H1 (cell line): ENCODE results near the gene KRR1. TPM values are rescaled to one million over a fixed set of nuclear protein-coding genes. Genes with fewer than 3 reads are reported as not detected.

Experiments used
- CTCF ChIA-PET: fragments of 300-600 bp; sonication (Branson Sonifier 250); formaldehyde crosslinking; loops from one replicate; lab custom pipeline; 2021; ENCODE audit not compliant: partially characterized antibody; lab: Charles Lee
- POLR2A ChIA-PET: fragments of 300-600 bp; sonication (Branson Sonifier 250); formaldehyde crosslinking; loops from one replicate; lab custom pipeline; 2021; ENCODE audit warnings: inconsistent platforms; ENCODE audit not compliant: partially characterized antibody; lab: Charles Lee
- DNase-seq, 2 experiments: peaks; one replicate each; pipeline versions ENCODE4 v3.0.0 to v3.0.0-alpha.2; 2010 to 2022; ENCODE audit warnings: low spot score in 2 of 2, low read depth in 1 of 2, mixed read lengths in 1 of 2
- FAIRE-seq: peaks from 2 replicates; lab custom pipeline; 2011; peaks lifted over from hg19 to GRCh38; lab: Jason Lieb, UNC
- H2AFZ ChIP-seq: 2 replicates; pipeline ENCODE4 v1.8.1; 2012; ENCODE audit warnings: low read length, inconsistent platforms
- H2AK5ac ChIP-seq: 2 replicates; pipeline ENCODE4 v1.6.1; 2013; ENCODE audit warnings: low read depth, low read length
- H2BK120ac ChIP-seq: replicated peaks from 2 replicates; pipeline ENCODE3; 2013; ENCODE audit warnings: low read depth, low read length, inconsistent platforms
- H2BK12ac ChIP-seq: 2 replicates; pipeline ENCODE4 v1.6.1; 2013; ENCODE audit warnings: low read depth, low read length
- H2BK15ac ChIP-seq: 2 replicates; pipeline ENCODE4 v1.6.1; 2013; ENCODE audit warnings: low read length
- H2BK20ac ChIP-seq: 2 replicates; pipeline ENCODE4 v1.6.1; 2013; ENCODE audit warnings: low read length
- H2BK5ac ChIP-seq: 2 replicates; pipeline ENCODE4 v1.6.1; 2013; ENCODE audit warnings: low read depth, low read length
- H3K14ac ChIP-seq: 2 replicates; pipeline ENCODE4 v1.6.1; 2013; ENCODE audit warnings: inconsistent platforms; ENCODE audit not compliant: insufficient read length
- H3K18ac ChIP-seq: 2 replicates; pipeline ENCODE4 v1.6.1; 2013; ENCODE audit warnings: low read length; ENCODE audit errors: extremely low read depth
- H3K23ac ChIP-seq: 2 replicates; pipeline ENCODE4 v1.6.1; 2013; ENCODE audit warnings: inconsistent platforms; ENCODE audit not compliant: insufficient read length
- H3K23me2 ChIP-seq: 2 replicates; pipeline ENCODE4 v1.6.1; 2013; ENCODE audit warnings: low read depth, low read length
- H3K27ac ChIP-seq: 2 replicates; pipeline ENCODE4 v1.6.1; 2011; ENCODE audit warnings: low read depth, low read length, inconsistent platforms
- H3K27me3 ChIP-seq, 4 experiments: replicated peaks in 1 of 4; 1 replicate in 1 of 4; 2 replicates in 3 of 4; pipeline versions ENCODE4 v1.6.1 to v1.8.1; 2011 to 2013; ENCODE audit warnings: low read length in 3 of 4, mild to moderate bottlenecking in 3 of 4, inconsistent platforms in 2 of 4, mixed read lengths in 2 of 4, moderate library complexity in 1 of 4; ENCODE audit not compliant: control insufficient read depth in 3 of 4, insufficient read depth in 3 of 4; ENCODE audit errors: extremely low read depth in 1 of 4
- H3K36me3 ChIP-seq, 4 experiments: 2 replicates each; pipeline versions ENCODE4 v1.6.1 to v1.8.1; 2011 to 2013; ENCODE audit warnings: mild to moderate bottlenecking in 4 of 4, low read length in 3 of 4, moderate library complexity in 2 of 4, control low read depth in 1 of 4, inconsistent platforms in 1 of 4; ENCODE audit not compliant: insufficient read depth in 4 of 4, control insufficient read depth in 2 of 4
- H3K4ac ChIP-seq: replicated peaks from 2 replicates; pipeline ENCODE3; 2013; ENCODE audit warnings: low read length, low read depth, mixed read lengths, inconsistent platforms; ENCODE audit not compliant: insufficient read length
- H3K4me1 ChIP-seq, 4 experiments: replicated peaks in 1 of 4; 1 replicate in 1 of 4; 2 replicates in 3 of 4; pipeline versions ENCODE4 v1.6.1 to v1.8.1; 2011 to 2013; ENCODE audit warnings: low read length in 3 of 4, inconsistent platforms in 2 of 4, mixed read lengths in 1 of 4; ENCODE audit not compliant: insufficient read depth in 4 of 4, control insufficient read depth in 3 of 4
- H3K4me2 ChIP-seq, 2 experiments: 2 replicates each; pipeline versions ENCODE4 v1.6.1 to v1.8.1; 2011 to 2013; ENCODE audit warnings: low read depth in 2 of 2, low read length in 2 of 2, control low read depth in 1 of 2, inconsistent platforms in 1 of 2, mild to moderate bottlenecking in 1 of 2; ENCODE audit not compliant: insufficient read depth in 1 of 2
- H3K4me3 ChIP-seq, 4 experiments: fragments of 200-600, 300-600 bp in 1 of 4; sonication (generic), shearing (Covaris generic), sonication (Bioruptor Twin) in 1 of 4; 2 replicates each; pipeline versions ENCODE4 v1.5.1 to v1.8.1; 2011 to 2016; ENCODE audit warnings: low read length in 4 of 4, low read depth in 3 of 4, control low read depth in 2 of 4, inconsistent platforms in 2 of 4, mild to moderate bottlenecking in 2 of 4, mixed read lengths in 1 of 4, moderate library complexity in 1 of 4; ENCODE audit not compliant: insufficient read depth in 2 of 4; ENCODE audit errors: extremely low read depth in 1 of 4
- H3K56ac ChIP-seq: replicated peaks from 2 replicates; pipeline ENCODE3; 2013; ENCODE audit warnings: low read depth, mild to moderate bottlenecking, mixed read lengths, low read length, inconsistent platforms; ENCODE audit not compliant: insufficient read length
- H3K79me1 ChIP-seq: 2 replicates; pipeline ENCODE4 v1.6.1; 2013; ENCODE audit warnings: low read depth, low read length, control low read depth
- H3K79me2 ChIP-seq, 2 experiments: 2 replicates each; pipeline versions ENCODE4 v1.6.1 to v1.8.1; 2012 to 2013; ENCODE audit warnings: low read length in 2 of 2, mild to moderate bottlenecking in 2 of 2, inconsistent platforms in 1 of 2; ENCODE audit not compliant: insufficient read depth in 2 of 2, control insufficient read depth in 1 of 2
- H3K9ac ChIP-seq, 4 experiments: replicated peaks in 1 of 4; 1 replicate in 1 of 4; 2 replicates in 3 of 4; pipeline versions ENCODE4 v1.6.1 to v1.8.1; 2011 to 2013; ENCODE audit warnings: low read depth in 3 of 4, low read length in 3 of 4, control low read depth in 2 of 4, mild to moderate bottlenecking in 2 of 4, moderate library complexity in 2 of 4, inconsistent platforms in 1 of 4; ENCODE audit errors: extremely low read depth in 1 of 4
- H3K9me3 ChIP-seq, 2 experiments: 2 replicates each; pipeline versions ENCODE4 v1.6.1 to v1.8.1; 2012 to 2013; ENCODE audit warnings: mild to moderate bottlenecking in 2 of 2, moderate library complexity in 2 of 2, control low read depth in 1 of 2, inconsistent platforms in 1 of 2, low read depth in 1 of 2, low read length in 1 of 2, mixed read lengths in 1 of 2; ENCODE audit not compliant: insufficient read depth in 2 of 2
- H4K20me1 ChIP-seq, 2 experiments: replicated peaks in 1 of 2; 2 replicates each; pipeline versions ENCODE3 to v1.8.1; 2011 to 2013; ENCODE audit warnings: inconsistent platforms in 2 of 2, low read length in 2 of 2, mild to moderate bottlenecking in 1 of 2; ENCODE audit not compliant: insufficient read depth in 2 of 2, control insufficient read depth in 1 of 2
- H4K5ac ChIP-seq: 2 replicates; pipeline ENCODE4 v1.6.1; 2013; ENCODE audit warnings: low read length, low read depth, mixed read lengths, inconsistent platforms; ENCODE audit not compliant: insufficient read length
- H4K8ac ChIP-seq: 2 replicates; pipeline ENCODE4 v1.8.0; 2013; ENCODE audit warnings: mild to moderate bottlenecking, moderate library complexity, low read length, inconsistent platforms; ENCODE audit not compliant: insufficient read depth; ENCODE audit errors: extremely low read depth
- H4K91ac ChIP-seq: replicated peaks from 2 replicates; pipeline ENCODE3; 2013; ENCODE audit warnings: low read length, mixed read lengths, inconsistent platforms; ENCODE audit not compliant: insufficient read length
- CTCF ChIP-seq, 3 experiments: IDR thresholded peaks; 1 replicate in 2 of 3; 2 replicates in 1 of 3; pipeline versions ENCODE4 v1.5.1 to v1.6.1; 2011; ENCODE audit warnings: low read length in 3 of 3, mild to moderate bottlenecking in 3 of 3, inconsistent platforms in 2 of 3, low read depth in 1 of 3, moderate library complexity in 1 of 3; ENCODE audit not compliant: insufficient read depth in 1 of 3; ENCODE audit errors: control extremely low read depth in 1 of 3
- RAD21 ChIP-seq, 2 experiments: IDR thresholded peaks in 1 of 2; conservative IDR thresholded peaks in 1 of 2; 2 replicates each; pipeline ENCODE4 v1.6.1; 2011; ENCODE audit warnings: low read depth in 2 of 2, low read length in 2 of 2, improper control_type of control experiment in 1 of 2, inconsistent platforms in 1 of 2, mild to moderate bottlenecking in 1 of 2, moderate library complexity in 1 of 2
- RBBP5 ChIP-seq: IDR thresholded peaks from 2 replicates; pipeline ENCODE4 v1.7.1; 2012; ENCODE audit warnings: low read depth, mild to moderate bottlenecking, inconsistent platforms, low read length, moderate library complexity, borderline replicate concordance
- RNF2 ChIP-seq: fragments of 200-900, 300-1000 bp; sonication (generic); IDR thresholded peaks from 2 replicates; pipeline ENCODE4 v1.7.1; 2016; ENCODE audit warnings: borderline replicate concordance, low read depth, mild to moderate bottlenecking, antibody characterized with exemption, low read length; ENCODE audit not compliant: poor library complexity, severe bottlenecking; ENCODE audit errors: missing control alignments
- SP4 ChIP-seq: IDR thresholded peaks from 2 replicates; pipeline ENCODE4 v1.6.1; 2012; ENCODE audit warnings: low read length, inconsistent platforms
- SRF ChIP-seq: IDR thresholded peaks from 2 replicates; pipeline ENCODE4 v1.6.1; 2011; ENCODE audit warnings: mild to moderate bottlenecking, low read depth, low read length, moderate library complexity
- polyA plus RNA-seq, 7 experiments: library from polyadenylated mRNA; depleted of rRNA in 3 of 7; stranded (reverse) in 5 of 7; unstranded in 2 of 7; fragments of >200 nt in 5 of 7; fragments of 200-250 nt in 2 of 7; gene quantifications; 1 replicate in 5 of 7; 2 replicates in 1 of 7; 4 replicates in 1 of 7; pipeline versions ENCODE4 v1.2.1 to v1.2.3, GENCODE V29; 2011 to 2013; ENCODE audit warnings: missing spikeins in 2 of 7, mixed read lengths in 2 of 7
- total RNA-seq: library from RNA; stranded (reverse); fragmentation: NEBNext Ultra II Directional; extraction: Animal tissue kit (Norgen Biotek cat#: 25700); gene quantifications from 2 replicates; pipeline ENCODE4 v1.2.1, GENCODE V29; 2021

KRR1 gene
- total and polyA plus RNA-seq, 2 of the 8 experiments (the other 6 are each of a cell fraction or from before 2014, with no cell fraction given), result 6.1 to 80.1 TPM

DNA sequence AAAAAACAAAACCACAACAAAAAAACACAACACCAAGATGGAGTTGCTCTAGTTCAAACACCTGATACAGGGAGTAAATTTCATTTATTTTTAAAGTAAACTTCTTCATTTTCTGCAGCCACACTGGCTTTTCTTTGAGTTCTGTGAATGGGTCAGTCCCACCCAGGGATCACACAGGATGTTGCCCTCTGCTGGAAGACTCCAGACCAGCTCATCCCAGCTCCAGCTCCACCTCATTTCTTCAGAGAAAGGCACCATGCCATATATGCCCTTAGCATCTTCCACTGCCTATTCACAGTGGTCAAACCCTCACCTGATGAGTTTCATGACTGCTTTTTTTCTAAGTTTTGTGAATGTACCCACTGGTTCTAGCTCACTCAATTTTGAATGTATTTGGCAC is 22.9 kb downstream of the KRR1 start:
- Histone ChIP-seq H4K8ac (no peak overlapping the region), H2BK120ac (no peak overlapping the region), H3K56ac (no peak overlapping the region), H3K4me1 (peaks cover 0 to 8% (median 5%) of the 10 kb centered on the region in 4 experiments; a peak in 4 of 7 replicates), H3K14ac (no peak overlapping the region), H2AK5ac (no peak overlapping the region), H2BK15ac (no peak overlapping the region), H2BK12ac (no peak overlapping the region), H3K9me3 (no peaks in the 10 kb centered on the region), H3K9ac (no peak overlapping the region), H3K18ac (no peak overlapping the region), H3K4ac (no peak overlapping the region), H2BK20ac (no peak overlapping the region), H3K79me2 (no peaks in the 10 kb centered on the region), H3K4me2 (no peak overlapping the region), H3K79me1 (no peaks in the 10 kb centered on the region), H3K23ac (no peak overlapping the region), H4K91ac (no peak overlapping the region), H3K23me2 (no peaks in the 10 kb centered on the region; the same call in 1 of the 2 replicates), H3K27ac (no peak overlapping the region), H2BK5ac (no peak overlapping the region), H2AFZ (no peak overlapping the region), H4K5ac (no peak overlapping the region), H3K36me3 (no peaks in the 10 kb centered on the region), H3K4me3 (no peak overlapping the region), H3K27me3 (no peaks in the 10 kb centered on the region), H4K20me1 (no peaks in the 10 kb centered on the region)
- DNase-seq (no peak), FAIRE-seq (no peak)
- ChIA-PET CTCF (interaction anchor here (0.6 to 2.0 kb wide), 7 partner anchors 9 to 1098 kb away, joined by 3 to 4 read pairs (median 3); partner anchors contain the start of gene GLIPR1L2), POLR2A (interaction anchor here (0.7 kb wide), 1 partner anchor 14 kb away, joined by 3 read pairs; no protein-coding TSS in a partner anchor)
- TF ChIP-seq CTCF (IDR thresholded peaks at IDR 0.05; ENCODE audit: control extremely low read depth in 1 of 3, insufficient read depth in 1 of 3, low read depth in 1 of 3, low read length in 3 of 3) (peak; percentile 51 to 60 (median 59)), SP4 (no peak), RNF2 (no peak), SRF (no peak), RAD21 (IDR thresholded peaks at IDR 0.05 in 1 of 2, conservative IDR thresholded peaks at IDR 0.05 in 1 of 2; ENCODE audit: low read depth in 2 of 2, low read length in 2 of 2) (peak; percentile 38 to 58; a peak in 3 of 4 replicates), RBBP5 (no peak)
